GM23338 (cell line): ENCODE data around the gene KCNB1.

ENCODE experiments used
- CTCF ChIP-seq, 2 experiments: fragments of 200-600 bp in 1 of 2; sonication (generic) in 1 of 2; conservative IDR thresholded peaks; 2 replicates each; pipeline versions ENCODE4 v1.5.1 to v1.6.1; 2016 to 2017; ENCODE audit warnings: antibody characterized with exemption in 2 of 2, low read depth in 2 of 2, mild to moderate bottlenecking in 2 of 2, moderate library complexity in 1 of 2
- EZH2phosphoT487 ChIP-seq: fragments of 200-600 bp; sonication (generic); IDR thresholded peaks from one replicate; pipeline ENCODE4 v1.8.1; 2018; ENCODE audit warnings: antibody characterized with exemption; ENCODE audit not compliant: unreplicated experiment
- POLR2AphosphoS5 ChIP-seq: IDR thresholded peaks from 2 replicates; pipeline ENCODE4 v1.6.1; 2016; ENCODE audit warnings: antibody characterized with exemption, low read depth

GRCh38 chr20:49444553-49444990 is 37.9 kb downstream of the KCNB1 start:
- no peak for TF ChIP-seq POLR2AphosphoS5
- TF ChIP-seq EZH2phosphoT487: no peak
- TF ChIP-seq CTCF (conservative IDR thresholded peaks at IDR 0.05; ENCODE audit: low read depth in 2 of 2): no peak
